GM12878 (cell line): ENCODE results near the gene SMCP. TPM values are rescaled to one million over a fixed set of nuclear protein-coding genes. Genes with fewer than 3 reads are reported as not detected.

Experiments used
- ATAC-seq: fragments of 200-7000 bp; cut with Tn5 transposase; 3 replicates; pipeline ENCODE4 v1.9.1; 2020; ENCODE audit warnings: mild to moderate bottlenecking, moderate library complexity
- BruUV-seq: library from RNA; stranded (reverse); fragments of 400-500 nt; replicated peaks from 2 replicates; lab custom pipeline; 2021; lab: Mats Ljungman, UMichigan
- CTCF ChIA-PET: fragments of 300-600 bp; sonication (Branson Sonifier 250); formaldehyde crosslinking; extraction: SDS; loops from one replicate; lab custom pipeline; 2021; ENCODE audit warnings: inconsistent platforms; lab: Yijun Ruan, JAX
- POLR2A ChIA-PET: fragments of 350-600 bp; formaldehyde crosslinking; extraction: SDS; loops from one replicate; lab custom pipeline; 2021; ENCODE audit warnings: inconsistent platforms; lab: Charles Lee
- RAD21 ChIA-PET: fragments of 300-600 bp; sonication (Branson Sonifier 250); formaldehyde crosslinking; loops from one replicate; lab custom pipeline; 2023; ENCODE audit warnings: antibody characterized with exemption; ENCODE audit not compliant: unreplicated experiment; lab: Charles Lee
- SMC1A ChIA-PET: fragments of 300-600 bp; sonication (Branson Sonifier 250); formaldehyde crosslinking; loops from one replicate; lab custom pipeline; 2023; ENCODE audit not compliant: unreplicated experiment, uncharacterized antibody; lab: Charles Lee
- DNase-seq: peaks from one replicate; pipeline ENCODE4 v3.0.0-alpha.2; 2011; ENCODE audit warnings: low read depth, low spot score
- FAIRE-seq: peaks from 3 replicates; lab custom pipeline; 2011; peaks lifted over from hg19 to GRCh38; lab: Jason Lieb, UNC
- H2AFZ ChIP-seq: 2 replicates; pipeline ENCODE4 v1.6.0; 2011; ENCODE audit warnings: low read depth, low read length, control low read depth; ENCODE audit not compliant: control insufficient read depth
- H3K27ac ChIP-seq: 2 replicates; pipeline ENCODE4 v1.5.1; 2011; ENCODE audit warnings: control low read depth; ENCODE audit not compliant: control insufficient read depth, insufficient read depth
- H3K27me3 ChIP-seq, 2 experiments: replicated peaks in 1 of 2; 2 replicates each; pipeline versions ENCODE4 v1.6.0 to v1.6.1; 2011; ENCODE audit warnings: low read length in 1 of 2; ENCODE audit not compliant: control insufficient read depth in 2 of 2, insufficient read depth in 2 of 2
- H3K36me3 ChIP-seq, 2 experiments: 2 replicates each; pipeline ENCODE4 v1.5.1; 2011; ENCODE audit warnings: low read length in 1 of 2; ENCODE audit not compliant: control insufficient read depth in 2 of 2, insufficient read depth in 2 of 2
- H3K4me1 ChIP-seq: 2 replicates; pipeline ENCODE4 v1.6.1; 2011; ENCODE audit warnings: mild to moderate bottlenecking, low read length, moderate library complexity, mixed read lengths; ENCODE audit not compliant: control insufficient read depth, insufficient read depth
- H3K4me2 ChIP-seq: 2 replicates; pipeline ENCODE4 v1.6.0; 2011; ENCODE audit warnings: control low read depth; ENCODE audit not compliant: control insufficient read depth, insufficient read depth
- H3K4me3 ChIP-seq: fragments of 200-600 bp; sonication (generic); 2 replicates; pipeline ENCODE4 v1.5.1; 2016
- H3K79me2 ChIP-seq: 2 replicates; pipeline ENCODE4 v1.6.0; 2011; ENCODE audit warnings: low read length; ENCODE audit not compliant: control insufficient read depth, insufficient read depth
- H3K9ac ChIP-seq: 2 replicates; pipeline ENCODE4 v1.8.0; 2011; ENCODE audit warnings: low read length, control low read depth, mixed read lengths; ENCODE audit not compliant: control insufficient read depth, insufficient read depth
- H3K9me3 ChIP-seq: replicated peaks from 3 replicates; pipeline ENCODE4 v1.5.1; 2011; ENCODE audit warnings: mild to moderate bottlenecking, low read length; ENCODE audit not compliant: control insufficient read depth, insufficient read depth
- H4K20me1 ChIP-seq: 2 replicates; pipeline ENCODE4 v1.6.0; 2011; ENCODE audit not compliant: control insufficient read depth, insufficient read depth
- ATF3 ChIP-seq: IDR thresholded peaks from 2 replicates; pipeline ENCODE4 v1.6.1; 2011; ENCODE audit warnings: low read depth, mild to moderate bottlenecking, low read length, moderate library complexity, borderline replicate concordance; ENCODE audit errors: extremely low read depth
- BACH1 ChIP-seq: fragments of 450-650 bp; IDR thresholded peaks from 2 replicates; pipeline ENCODE4 v1.6.1; 2017; ENCODE audit warnings: mild to moderate bottlenecking, borderline replicate concordance
- CHD4 ChIP-seq: fragments of 200-600 bp; sonication (generic); IDR thresholded peaks from 2 replicates; pipeline ENCODE4 v1.6.1; 2016; ENCODE audit warnings: mild to moderate bottlenecking
- EZH2 ChIP-seq: IDR thresholded peaks from 2 replicates; pipeline ENCODE4 v1.6.1; 2012; ENCODE audit warnings: low read depth, mild to moderate bottlenecking, control low read depth, inconsistent platforms, low read length, borderline replicate concordance; ENCODE audit not compliant: control insufficient read depth
- IRF5 ChIP-seq: fragments of 450-650 bp; IDR thresholded peaks from 2 replicates; pipeline ENCODE4 v1.6.1; 2017; ENCODE audit warnings: borderline replicate concordance
- MEF2A ChIP-seq: IDR thresholded peaks from 2 replicates; pipeline ENCODE4 v1.6.1; 2011; ENCODE audit warnings: low read depth, mild to moderate bottlenecking, low read length, moderate library complexity; ENCODE audit not compliant: insufficient read depth
- MTA2 ChIP-seq: fragments of 450-650 bp; IDR thresholded peaks from 2 replicates; pipeline ENCODE4 v1.6.1; 2016; ENCODE audit warnings: low read depth, mild to moderate bottlenecking, moderate library complexity
- MYB ChIP-seq: fragments of 150-350 bp; IDR thresholded peaks from 2 replicates; pipeline ENCODE4 v1.6.1; 2014; ENCODE audit warnings: mild to moderate bottlenecking, low read depth, low read length, borderline replicate concordance
- NRF1 ChIP-seq: conservative IDR thresholded peaks from 2 replicates; pipeline ENCODE4 v1.6.1; 2011; ENCODE audit warnings: mild to moderate bottlenecking, low read depth, low read length, improper control_type of control experiment
- PAX5 ChIP-seq: IDR thresholded peaks from 2 replicates; pipeline ENCODE4 v1.6.1; 2011; ENCODE audit warnings: low read depth, low read length, borderline replicate concordance
- PML ChIP-seq: IDR thresholded peaks from 2 replicates; pipeline ENCODE4 v1.6.1; 2012; ENCODE audit warnings: low read length, inconsistent platforms
- POLR2AphosphoS2 ChIP-seq: IDR thresholded peaks from 2 replicates; pipeline ENCODE4 v1.6.1; 2011; ENCODE audit warnings: low read depth, mild to moderate bottlenecking, low read length, improper control_type of control experiment, moderate library complexity
- RCOR1 ChIP-seq: conservative IDR thresholded peaks from 2 replicates; pipeline ENCODE4 v1.6.1; 2012; ENCODE audit warnings: low read depth, low read length, improper control_type of control experiment
- STAT1 ChIP-seq: fragments of 450-650 bp; conservative IDR thresholded peaks from 2 replicates; pipeline ENCODE4 v1.6.1; 2014; ENCODE audit warnings: antibody characterized with exemption, mild to moderate bottlenecking
- TCF12 ChIP-seq: IDR thresholded peaks from 2 replicates; pipeline ENCODE4 v1.6.1; 2011; ENCODE audit warnings: low read depth, mild to moderate bottlenecking, low read length
- WRNIP1 ChIP-seq: IDR thresholded peaks from 2 replicates; pipeline ENCODE4 v1.6.1; 2011; ENCODE audit warnings: low read depth, low read length, improper control_type of control experiment, borderline replicate concordance
- ZBTB11 ChIP-seq: fragments of 450-650 bp; formaldehyde crosslinking; IDR thresholded peaks from 2 replicates; pipeline ENCODE4 v1.5.0; 2022; ENCODE audit warnings: mild to moderate bottlenecking, missing genetic modification characterization
- ZNF24 ChIP-seq: fragments of 450-650 bp; IDR thresholded peaks from 2 replicates; pipeline ENCODE4 v1.6.1; 2017; ENCODE audit warnings: antibody characterized with exemption, mild to moderate bottlenecking
- WGBS: methylation state at CpG from one replicate; pipeline ENCODE4 v1.1.6; 2016; ENCODE audit warnings: low lambda C conversion rate; ENCODE audit not compliant: insufficient replicate concordance, insufficient coverage; ENCODE audit errors: missing lambda C conversion rate; 5-methylcytosine and 5-hydroxymethylcytosine counted together
- in situ Hi-C: fragments of 300-500 bp; cut with MboI; formaldehyde crosslinking; loops from 9 replicates; pipeline ENCODE4 v1.14.3; 2018; ENCODE audit warnings: mixed read lengths
- intact Hi-C: fragments of 100-400 bp; cut with micrococcal nuclease; formaldehyde crosslinking; loops from one replicate; pipeline ENCODE4 v1.14.2; 2022; ENCODE audit not compliant: unreplicated experiment
- polyA plus RNA-seq, 11 experiments: library from polyadenylated mRNA; depleted of rRNA in 4 of 11; unstranded in 6 of 11; stranded (reverse) in 5 of 11; fragments of >200 nt; fragmentation: Nextera tagmentation in 4 of 11; fragmentation: Illumina TruSeq in 1 of 11; extraction: Ambion mirVana in 4 of 11; extraction: Trizol in 1 of 11; gene quantifications; 1 replicate in 1 of 11; 2 replicates in 10 of 11; pipeline versions ENCODE4 v1.2.1 to v1.2.3, GENCODE V29; 2011 to 2016; ENCODE audit warnings: inconsistent platforms in 2 of 11, missing spikeins in 2 of 11, low read depth in 1 of 11
- total RNA-seq, 4 experiments: library from RNA; depleted of rRNA in 3 of 4; stranded (reverse); fragments of >200 nt in 3 of 4; fragmentation: Illumina TruSeq in 1 of 4; extraction: Trizol in 1 of 4; gene quantifications; 2 replicates each; pipeline versions ENCODE4 v1.2.1 to v1.2.3, GENCODE V29; 2013 to 2021

The SMCP gene
- total and polyA plus RNA-seq, 10 of the 15 experiments (the other 5 are each of a cell fraction or from before 2014, with no cell fraction given) = 0.16 to 0.69 (median 0.27) TPM; not detected in 7

GRCh38 chr1:152836870-152837269 lies 41.3 kb upstream of the SMCP start:
- POLR2A ChIA-PET = no interaction called here
- Histone ChIP-seq H3K9me3 (no peaks in the 10 kb centered on the region), H3K27me3 (no peaks in the 10 kb centered on the region), H3K27ac (no peak overlapping the region), H3K4me2 (no peak overlapping the region), H3K4me3 (no peak overlapping the region), H4K20me1 (no peaks in the 10 kb centered on the region), H3K79me2 (no peaks in the 10 kb centered on the region), H2AFZ (no peak overlapping the region), H3K9ac (no peak overlapping the region), H3K4me1 (no peaks in the 10 kb centered on the region), H3K36me3 (no peaks in the 10 kb centered on the region)
- 0% methylated on average over 2 of the region's 2 CpGs for WGBS
- TF ChIP-seq WRNIP1 (no peak), ZBTB11 (no peak), TCF12 (no peak), EZH2 (no peak), POLR2AphosphoS2 (no peak), ZNF24 (no peak), CHD4 (no peak), MYB (no peak), MTA2 (no peak), MEF2A (no peak), IRF5 (no peak), BACH1 (no peak), STAT1 (no peak), ATF3 (no peak), NRF1 (no peak), PAX5 (no peak), PML (no peak), RCOR1 (no peak)
- CTCF ChIA-PET = no interaction called here
- FAIRE-seq (no peak), DNase-seq (no peak), ATAC-seq (no peak)
- in situ Hi-C loops (no loop called here), intact Hi-C loops (no loop called here)
- SMC1A ChIA-PET = no interaction called here
- RAD21 ChIA-PET = no interaction called here
- no TSS peak for BruUV-seq
